ENCODE measurements around the gene CDH13. TPM values are rescaled to one million over a fixed set of nuclear protein-coding genes. Genes with fewer than 3 reads are reported as not detected.

Gene CDH13
- total and polyA plus RNA-seq, 8 donors, result 0.12 to 21.4 (median 1.7) TPM; not detected in 1

DNA sequence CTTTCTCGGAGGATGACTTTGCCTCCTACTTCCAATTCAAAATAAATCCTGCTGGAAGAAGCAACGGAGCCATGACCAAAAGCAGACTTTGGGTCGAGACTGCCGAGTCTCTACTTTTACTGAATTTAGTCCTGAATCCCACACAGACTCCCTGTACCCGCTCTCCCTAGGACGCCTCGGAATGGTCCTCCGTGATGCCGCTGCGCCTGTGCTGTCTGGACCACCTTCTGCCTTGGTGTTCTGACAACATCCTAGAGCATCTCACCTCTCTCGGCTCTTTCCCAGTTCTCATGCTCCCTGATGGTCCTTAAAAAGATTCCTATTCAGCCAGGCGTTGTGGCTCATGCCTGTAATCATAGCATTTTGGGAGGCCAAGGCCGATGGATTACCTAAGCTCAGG, 999.9 kb downstream of the CDH13 start:
- H3K4me3 ChIP-seq, result no peak overlapping the region

DNA sequence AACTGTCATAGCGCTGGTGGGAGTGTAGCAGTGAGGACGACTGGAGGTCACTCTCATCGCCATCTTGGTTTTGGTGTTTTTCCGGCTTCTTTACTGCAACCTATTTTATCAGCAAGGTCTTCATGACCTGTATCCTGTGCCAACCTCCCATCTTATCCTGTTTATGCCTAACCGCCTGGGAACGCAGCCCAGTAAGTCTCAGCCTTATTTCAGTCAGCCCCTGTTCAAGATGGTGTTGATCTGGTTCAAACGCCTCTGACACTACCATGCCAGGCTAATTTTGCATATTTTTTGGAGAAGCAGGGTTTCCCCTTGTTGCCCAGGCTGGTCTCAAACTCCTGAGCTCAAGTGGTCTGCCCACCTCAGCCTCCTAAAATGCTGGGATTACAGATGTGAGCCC, 1001.2 kb downstream of the CDH13 start:
- no peak overlapping the region for H3K27ac ChIP-seq
- no peaks in the 10 kb centered on the region for H3K4me1 ChIP-seq
- intact Hi-C loops (cut with DNase I; ENCODE audit: low total_unique reads), result no loop called here
- WGBS, 5 donors, result 72 to 86% (median 80%) methylated on average over 7 of the region's 7 CpGs
- DNase-seq, result no peak
- H3K36me3 ChIP-seq, result no peaks in the 10 kb centered on the region
- peaks cover 0 to 8% (median 0%) of the 10 kb centered on the region in 3 donors for H3K27me3 ChIP-seq
- no peak overlapping the region for H3K4me3 ChIP-seq
- TF ChIP-seq CTCF (IDR thresholded peaks at IDR 0.05), result no peak
- no peak for TF ChIP-seq POLR2AphosphoS5 (IDR thresholded peaks at IDR 0.05)
- TF ChIP-seq EP300 (IDR thresholded peaks at IDR 0.05), result no peak
- TF ChIP-seq POLR2A (IDR thresholded peaks at IDR 0.05), result no peak
- H3K9me3 ChIP-seq, result no peaks in the 10 kb centered on the region

More for the DNA sequence above, 999.9 kb downstream of the CDH13 start:
- TF ChIP-seq POLR2A (IDR thresholded peaks at IDR 0.05) (no peak), CTCF (IDR thresholded peaks at IDR 0.05) (no peak), EP300 (IDR thresholded peaks at IDR 0.05) (no peak), POLR2AphosphoS5 (IDR thresholded peaks at IDR 0.05) (no peak)
- H3K4me1 ChIP-seq, result no peaks in the 10 kb centered on the region
- no peaks in the 10 kb centered on the region for H3K36me3 ChIP-seq
- intact Hi-C loops (cut with DNase I; ENCODE audit: low total_unique reads), result no loop called here
- H3K27ac ChIP-seq, result no peak overlapping the region
- H3K27me3 ChIP-seq, result peaks cover 0 to 8% (median 0%) of the 10 kb centered on the region in 3 donors
- H3K9me3 ChIP-seq, result no peaks in the 10 kb centered on the region
- 85 to 94% (median 90%) methylated on average over 13 of the region's 13 CpGs for WGBS, 5 donors
- DNase-seq, result no peak

GRCh38 chr16:83629426-83629825, 1002.7 kb downstream of the CDH13 start:
- Histone ChIP-seq H3K36me3 (no peaks in the 10 kb centered on the region), H3K27me3 (peaks cover 0 to 4% (median 0%) of the 10 kb centered on the region in 3 donors), H3K9me3 (no peaks in the 10 kb centered on the region), H3K27ac (no peak overlapping the region), H3K4me1 (no peaks in the 10 kb centered on the region), H3K4me3 (no peak overlapping the region)
- no peak for DNase-seq
- intact Hi-C loops (cut with DNase I; ENCODE audit: low total_unique reads), result no loop called here
- TF ChIP-seq POLR2AphosphoS5 (IDR thresholded peaks at IDR 0.05), result no peak
- TF ChIP-seq POLR2A (IDR thresholded peaks at IDR 0.05), result no peak
- no peak for TF ChIP-seq EP300 (IDR thresholded peaks at IDR 0.05)
- no peak for TF ChIP-seq CTCF (IDR thresholded peaks at IDR 0.05)
- 63 to 72% (median 70%) methylated on average over 3 of the region's 3 CpGs for WGBS, 5 donors

DNA sequence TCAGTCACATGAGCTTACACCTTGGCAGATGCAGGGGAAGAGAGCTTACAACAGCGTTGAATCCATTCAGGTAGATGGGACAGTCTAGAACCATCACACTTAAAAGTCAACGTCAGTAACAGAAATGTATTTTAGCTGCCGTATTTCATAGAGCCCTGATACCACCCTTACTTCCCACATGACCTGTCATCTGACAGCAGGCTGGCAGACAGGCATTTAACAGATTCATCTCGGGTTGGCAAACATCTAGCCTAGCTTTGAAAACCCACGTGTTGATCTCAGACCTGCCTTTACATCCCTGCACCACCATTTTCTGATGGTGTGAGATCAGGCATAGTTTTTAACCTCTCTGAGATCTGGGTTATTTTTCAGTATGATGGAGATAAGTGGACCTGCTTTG, 1003.1 kb downstream of the CDH13 start:
- no peak overlapping the region for H3K27ac ChIP-seq
- TF ChIP-seq EP300 (IDR thresholded peaks at IDR 0.05) (no peak), POLR2AphosphoS5 (IDR thresholded peaks at IDR 0.05) (no peak), POLR2A (IDR thresholded peaks at IDR 0.05) (no peak), CTCF (IDR thresholded peaks at IDR 0.05) (no peak)
- no peaks in the 10 kb centered on the region for H3K36me3 ChIP-seq
- no peaks in the 10 kb centered on the region for H3K4me1 ChIP-seq
- no peaks in the 10 kb centered on the region for H3K9me3 ChIP-seq
- intact Hi-C loops (cut with DNase I; ENCODE audit: low total_unique reads), result no loop called here
- DNase-seq, result no peak
- no peak overlapping the region for H3K4me3 ChIP-seq
- 61 to 75% (median 72%) methylated on average over 5 of the region's 5 CpGs for WGBS, 5 donors
- peaks cover 0 to under 1% (median 0%) of the 10 kb centered on the region in 3 donors for H3K27me3 ChIP-seq
